ENCODE measurements around the gene KCNIP4. TPM values are rescaled to one million over a fixed set of nuclear protein-coding genes. Genes with fewer than 3 reads are reported as not detected.

KCNIP4 gene
- total RNA-seq, 3 donors from 2014 or later (not counting 1 experiment from before 2014, with no cell fraction given) = not detected

DNA sequence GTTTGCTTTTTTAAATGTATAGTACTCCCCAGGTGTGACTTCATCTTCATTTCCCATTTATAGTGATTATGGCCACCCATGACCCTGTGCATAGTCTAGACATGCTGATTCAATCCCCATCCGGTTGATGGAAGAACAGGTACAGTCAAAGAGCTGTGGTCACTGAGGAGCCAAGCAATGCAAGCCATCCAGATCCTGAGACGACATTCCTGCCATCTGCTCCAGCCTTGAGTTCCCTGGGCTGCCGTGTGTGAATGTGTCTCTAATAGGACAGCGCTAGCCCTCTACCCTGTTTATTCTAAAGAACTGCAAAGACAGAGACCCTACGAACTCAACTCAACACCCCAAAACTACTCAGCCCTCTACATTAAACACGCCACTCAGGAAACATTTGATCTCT lies 1.7 kb downstream of the KCNIP4 start:
- 90% methylated on average over 6 of the region's 6 CpGs for WGBS (ENCODE audit: insufficient coverage)
- intact Hi-C loops (cut with micrococcal nuclease) = no loop called here
- H3K4me3 Mint-ChIP-seq = no peak overlapping the region

GRCh38 chr4:21921526-21922180 lies 26.9 kb downstream of the KCNIP4 start:
- Mint-ChIP-seq H3K27me3 (ENCODE audit: low read depth in 2 of 2) (no peaks in the 10 kb centered on the region), H3K27ac (no peak overlapping the region), H3K36me3 (no peaks in the 10 kb centered on the region), H3K9me3 (peaks cover 3 to 5% of the 10 kb centered on the region in 2 donors), H3K4me1 (no peaks in the 10 kb centered on the region), H3K4me3 (no peak overlapping the region)
- H3K4me1 ChIP-seq (ENCODE audit: control insufficient read depth, insufficient read depth, low read length) = no peaks in the 10 kb centered on the region
- no peaks in the 10 kb centered on the region for H3K36me3 ChIP-seq (ENCODE audit: control insufficient read depth, insufficient read depth, low read length)
- no peak overlapping the region for H3K4me3 ChIP-seq (ENCODE audit: low read length)
- H3K27ac ChIP-seq (ENCODE audit: low read length) = no peak overlapping the region
- TF ChIP-seq, protein P1, sequence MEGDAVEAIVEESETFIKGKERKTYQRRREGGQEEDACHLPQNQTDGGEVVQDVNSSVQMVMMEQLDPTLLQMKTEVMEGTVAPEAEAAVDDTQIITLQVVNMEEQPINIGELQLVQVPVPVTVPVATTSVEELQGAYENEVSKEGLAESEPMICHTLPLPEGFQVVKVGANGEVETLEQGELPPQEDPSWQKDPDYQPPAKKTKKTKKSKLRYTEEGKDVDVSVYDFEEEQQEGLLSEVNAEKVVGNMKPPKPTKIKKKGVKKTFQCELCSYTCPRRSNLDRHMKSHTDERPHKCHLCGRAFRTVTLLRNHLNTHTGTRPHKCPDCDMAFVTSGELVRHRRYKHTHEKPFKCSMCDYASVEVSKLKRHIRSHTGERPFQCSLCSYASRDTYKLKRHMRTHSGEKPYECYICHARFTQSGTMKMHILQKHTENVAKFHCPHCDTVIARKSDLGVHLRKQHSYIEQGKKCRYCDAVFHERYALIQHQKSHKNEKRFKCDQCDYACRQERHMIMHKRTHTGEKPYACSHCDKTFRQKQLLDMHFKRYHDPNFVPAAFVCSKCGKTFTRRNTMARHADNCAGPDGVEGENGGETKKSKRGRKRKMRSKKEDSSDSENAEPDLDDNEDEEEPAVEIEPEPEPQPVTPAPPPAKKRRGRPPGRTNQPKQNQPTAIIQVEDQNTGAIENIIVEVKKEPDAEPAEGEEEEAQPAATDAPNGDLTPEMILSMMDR (IDR thresholded peaks at IDR 0.05) = no peak
- no peaks in the 10 kb centered on the region for H3K27me3 ChIP-seq (ENCODE audit: control insufficient read depth, insufficient read depth, low read length)
- intact Hi-C loops (cut with micrococcal nuclease) = no loop called here
- DNase-seq = no peak
- no peaks in the 10 kb centered on the region for H3K9me3 ChIP-seq (ENCODE audit: control insufficient read depth, insufficient read depth, low read length)
- WGBS (ENCODE audit: insufficient coverage) = 66% methylated on average over 3 of the region's 3 CpGs
- no peak for ATAC-seq

More for the DNA sequence above, 1.7 kb downstream of the KCNIP4 start:
- Histone ChIP-seq H3K9me3 (ENCODE audit: control insufficient read depth, insufficient read depth, low read length) (no peaks in the 10 kb centered on the region), H3K4me3 (ENCODE audit: low read length) (no peak overlapping the region), H3K27ac (ENCODE audit: low read length) (no peak overlapping the region), H3K27me3 (ENCODE audit: control insufficient read depth, insufficient read depth, low read length) (no peaks in the 10 kb centered on the region), H3K36me3 (ENCODE audit: control insufficient read depth, insufficient read depth, low read length) (no peaks in the 10 kb centered on the region), H3K4me1 (ENCODE audit: control insufficient read depth, insufficient read depth, low read length) (no peaks in the 10 kb centered on the region)
- Mint-ChIP-seq H3K27me3 (ENCODE audit: low read depth in 2 of 2) (peaks cover 17 to 24% of the 10 kb centered on the region in 2 donors), H3K4me1 (no peaks in the 10 kb centered on the region), H3K9me3 (peaks cover 4 to 7% of the 10 kb centered on the region in 2 donors), H3K27ac (no peak overlapping the region), H3K36me3 (no peaks in the 10 kb centered on the region)
- DNase-seq (no peak), ATAC-seq (no peak)
- TF ChIP-seq, protein P1 (IDR thresholded peaks at IDR 0.05) = no peak

- intact Hi-C loops (cut with micrococcal nuclease) = no loop called here
- no peak overlapping the region for H3K4me3 ChIP-seq (ENCODE audit: low read length)
- H3K27ac Mint-ChIP-seq = no peak overlapping the region
- H3K4me1 ChIP-seq (ENCODE audit: control insufficient read depth, insufficient read depth, low read length) = no peaks in the 10 kb centered on the region
- no peaks in the 10 kb centered on the region for H3K36me3 ChIP-seq (ENCODE audit: control insufficient read depth, insufficient read depth, low read length)
- ATAC-seq (no peak), DNase-seq (no peak)
- peaks cover 8 to 10% of the 10 kb centered on the region in 2 donors for H3K9me3 Mint-ChIP-seq
- TF ChIP-seq, protein P1 (IDR thresholded peaks at IDR 0.05) = no peak
- no peak overlapping the region for H3K27ac ChIP-seq (ENCODE audit: low read length)
- no peaks in the 10 kb centered on the region for H3K9me3 ChIP-seq (ENCODE audit: control insufficient read depth, insufficient read depth, low read length)
- no peaks in the 10 kb centered on the region for H3K27me3 ChIP-seq (ENCODE audit: control insufficient read depth, insufficient read depth, low read length)
- 84% methylated on average over 3 of the region's 3 CpGs for WGBS (ENCODE audit: insufficient coverage)
- H3K36me3 Mint-ChIP-seq = no peaks in the 10 kb centered on the region
- no peaks in the 10 kb centered on the region for H3K4me1 Mint-ChIP-seq
- H3K27me3 Mint-ChIP-seq (ENCODE audit: low read depth in 2 of 2) = no peaks in the 10 kb centered on the region
- no peak overlapping the region for H3K4me3 Mint-ChIP-seq
Observed at GRCh38 chr4:21915761-21916160, 32.8 kb downstream of the KCNIP4 start.

GRCh38 chr4:21901831-21902230 lies 46.7 kb downstream of the KCNIP4 start:
- intact Hi-C loops (cut with micrococcal nuclease) = no loop called here
- H3K9me3 ChIP-seq (ENCODE audit: control insufficient read depth, insufficient read depth, low read length) = peaks cover 6% of the 10 kb centered on the region
- H3K27me3 ChIP-seq (ENCODE audit: control insufficient read depth, insufficient read depth, low read length) = no peaks in the 10 kb centered on the region
- H3K36me3 Mint-ChIP-seq = no peaks in the 10 kb centered on the region
- TF ChIP-seq, protein P1 (IDR thresholded peaks at IDR 0.05) = no peak
- no peaks in the 10 kb centered on the region for H3K27me3 Mint-ChIP-seq (ENCODE audit: low read depth in 2 of 2)
- no peaks in the 10 kb centered on the region for H3K36me3 ChIP-seq (ENCODE audit: control insufficient read depth, insufficient read depth, low read length)
- ATAC-seq (no peak), DNase-seq (no peak)
- no peak overlapping the region for H3K27ac ChIP-seq (ENCODE audit: low read length)
- H3K4me1 ChIP-seq (ENCODE audit: control insufficient read depth, insufficient read depth, low read length) = no peaks in the 10 kb centered on the region
- WGBS (ENCODE audit: insufficient coverage) = no CpG with 5 or more reads among the region's 1 CpG
- no peaks in the 10 kb centered on the region for H3K4me1 Mint-ChIP-seq
- H3K4me3 ChIP-seq (ENCODE audit: low read length) = no peak overlapping the region
- H3K9me3 Mint-ChIP-seq = peaks cover 11 to 15% of the 10 kb centered on the region in 2 donors
- no peak overlapping the region for H3K27ac Mint-ChIP-seq
- no peak overlapping the region for H3K4me3 Mint-ChIP-seq
